ENCODE results near the gene COL5A1.

The COL5A1 gene

DNA sequence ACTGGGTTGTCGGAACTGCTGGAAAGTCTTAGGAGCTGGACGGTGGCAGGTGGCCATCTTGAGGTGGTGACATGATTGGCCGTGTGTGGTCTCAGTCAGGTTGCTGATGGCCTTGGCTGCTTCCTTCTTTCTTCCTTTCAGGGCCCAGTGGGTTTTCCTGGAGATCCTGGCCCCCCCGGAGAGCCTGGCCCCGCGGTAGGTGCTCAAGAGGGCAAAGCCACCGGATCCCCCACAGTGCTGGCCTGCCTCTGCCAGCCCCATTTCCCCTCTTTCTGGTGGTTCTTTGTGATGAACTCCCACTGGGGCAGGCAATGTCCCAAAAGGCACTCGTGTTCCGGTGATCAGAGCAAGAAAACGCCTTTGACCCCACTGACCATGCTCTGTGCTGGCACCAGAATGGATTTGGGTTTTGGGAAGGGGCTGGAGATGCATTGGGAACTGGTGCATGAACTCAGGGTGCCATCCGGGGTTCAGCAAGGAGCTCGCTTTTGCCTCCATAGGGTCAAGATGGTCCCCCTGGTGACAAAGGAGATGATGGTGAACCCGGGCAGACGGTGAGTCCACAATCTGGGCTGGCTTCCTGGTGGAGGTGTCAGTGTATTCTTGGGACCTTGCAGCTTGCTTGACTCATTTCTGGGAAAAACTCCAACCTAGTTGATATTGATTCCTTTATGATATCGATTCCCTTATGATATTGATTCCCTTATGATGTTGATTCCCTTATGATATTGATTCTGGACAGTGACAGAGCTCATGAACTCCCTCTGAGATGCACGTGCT lies 174.0 kb downstream of the COL5A1 start:
- H2BK15ac ChIP-seq (replicated peaks; ENCODE audit: low read depth): no peak overlapping the region
- DNase-seq: no peak
- no peaks in the 10 kb centered on the region for H3K27me3 ChIP-seq (ENCODE audit: insufficient read depth, low read length, poor library complexity)
- H3K4me1 ChIP-seq (ENCODE audit: control insufficient read depth, low read depth, low read length): no peaks in the 10 kb centered on the region
- no peak overlapping the region for H3K4me2 ChIP-seq (ENCODE audit: low read length)
- no peak overlapping the region for H3K9ac ChIP-seq (ENCODE audit: low read length)
- H3K79me2 ChIP-seq (ENCODE audit: control insufficient read depth, insufficient read depth, low read length): no peaks in the 10 kb centered on the region
- no peak overlapping the region for H3K56ac ChIP-seq (ENCODE audit: low read length)
- no peak overlapping the region for H2BK5ac ChIP-seq (ENCODE audit: low read length)
- no peak overlapping the region for H3K18ac ChIP-seq (ENCODE audit: low read length)
- no peak overlapping the region for H2BK120ac ChIP-seq (ENCODE audit: low read depth, low read length)
- H3K4ac ChIP-seq (ENCODE audit: low read depth, low read length): no peak overlapping the region
- no peak overlapping the region for H3K27ac ChIP-seq (ENCODE audit: low read depth, low read length)
- H3K4me3 ChIP-seq (ENCODE audit: low read length): no peak overlapping the region
- no peak overlapping the region for H4K8ac ChIP-seq (ENCODE audit: low read depth, low read length)
- WGBS (ENCODE audit: extremely low coverage, insufficient coverage, low lambda C conversion rate): no CpG with 5 or more reads among the region's 16 CpGs
- H3K36me3 ChIP-seq (ENCODE audit: control insufficient read depth, insufficient read depth, low read length): peaks cover 42% of the 10 kb centered on the region
- H3K79me1 ChIP-seq (ENCODE audit: low read length): no peaks in the 10 kb centered on the region
- no peak overlapping the region for H2AK5ac ChIP-seq (ENCODE audit: low read length)
- no peak overlapping the region for H3K23ac ChIP-seq (ENCODE audit: low read length)
- H4K5ac ChIP-seq (ENCODE audit: low read length): no peak overlapping the region

DNA sequence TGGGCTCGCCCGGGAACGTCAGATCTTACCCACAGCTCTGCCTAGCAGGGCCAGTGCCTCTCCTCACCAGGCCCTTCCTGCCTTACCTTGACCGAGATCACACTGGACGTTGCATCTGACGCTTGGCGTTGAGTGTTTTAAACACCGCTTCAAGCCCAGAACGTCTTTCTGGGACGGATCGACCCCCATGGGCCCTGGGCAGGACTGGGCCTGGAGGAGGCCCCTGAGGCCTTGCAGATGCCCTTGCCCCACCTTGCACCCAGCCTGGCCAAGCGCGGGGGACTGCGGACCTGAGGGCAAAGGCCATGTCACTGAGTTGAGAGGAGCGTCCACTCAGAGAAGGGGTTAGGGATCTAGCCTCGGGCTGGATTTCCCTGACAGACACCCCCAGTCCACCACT lies 174.7 kb downstream of the COL5A1 start:
- H3K23ac ChIP-seq (ENCODE audit: low read length): no peak overlapping the region
- peaks cover 44% of the 10 kb centered on the region for H3K36me3 ChIP-seq (ENCODE audit: control insufficient read depth, insufficient read depth, low read length)
- no peaks in the 10 kb centered on the region for H3K4me1 ChIP-seq (ENCODE audit: control insufficient read depth, low read depth, low read length)
- no peak overlapping the region for H3K9ac ChIP-seq (ENCODE audit: low read length)
- no peak overlapping the region for H2AK5ac ChIP-seq (ENCODE audit: low read length)
- H3K27me3 ChIP-seq (ENCODE audit: insufficient read depth, low read length, poor library complexity): no peaks in the 10 kb centered on the region
- no CpG with 5 or more reads among the region's 16 CpGs for WGBS (ENCODE audit: extremely low coverage, insufficient coverage, low lambda C conversion rate)
- DNase-seq: no peak
- H3K79me1 ChIP-seq (ENCODE audit: low read length): no peaks in the 10 kb centered on the region
- no peak overlapping the region for H4K8ac ChIP-seq (ENCODE audit: low read depth, low read length)
- no peak overlapping the region for H4K5ac ChIP-seq (ENCODE audit: low read length)
- no peaks in the 10 kb centered on the region for H3K79me2 ChIP-seq (ENCODE audit: control insufficient read depth, insufficient read depth, low read length)
- no peak overlapping the region for H2BK15ac ChIP-seq (replicated peaks; ENCODE audit: low read depth)
- no peak overlapping the region for H3K27ac ChIP-seq (ENCODE audit: low read depth, low read length)
- H3K4me3 ChIP-seq (ENCODE audit: low read length): no peak overlapping the region
- no peak overlapping the region for H3K18ac ChIP-seq (ENCODE audit: low read length)
- no peak overlapping the region for H3K4ac ChIP-seq (ENCODE audit: low read depth, low read length)
- no peak overlapping the region for H3K56ac ChIP-seq (ENCODE audit: low read length)
- no peak overlapping the region for H2BK5ac ChIP-seq (ENCODE audit: low read length)
- H3K4me2 ChIP-seq (ENCODE audit: low read length): no peak overlapping the region
- no peak overlapping the region for H2BK120ac ChIP-seq (ENCODE audit: low read depth, low read length)

DNA sequence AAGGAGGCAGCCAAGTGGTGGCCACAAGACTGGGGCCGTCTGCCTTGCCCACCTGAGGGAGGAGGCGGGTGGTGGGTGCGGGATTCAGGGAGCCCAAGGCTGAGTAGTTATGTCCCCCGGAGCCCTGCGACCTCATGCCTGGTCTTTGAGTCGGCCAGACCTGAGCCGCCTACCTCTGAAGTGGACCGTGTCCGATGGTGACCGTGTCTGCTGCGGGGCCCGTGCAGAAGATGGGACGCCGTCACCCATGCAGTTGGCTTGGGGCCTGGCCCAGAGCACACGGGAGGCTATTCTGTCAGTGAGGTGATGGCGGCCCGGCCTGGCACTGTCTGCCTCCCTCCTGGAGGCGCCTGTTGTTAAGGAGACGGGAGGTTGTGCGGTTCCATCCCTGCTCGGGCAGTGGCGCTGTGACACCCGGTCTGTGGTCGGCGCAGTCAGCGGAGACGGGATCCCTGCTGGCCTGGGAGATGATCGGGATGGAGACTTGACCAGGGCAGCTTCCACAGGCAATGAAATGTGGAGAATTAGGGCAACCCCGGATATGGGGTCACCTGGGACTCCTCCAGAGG lies 176.5 kb downstream of the COL5A1 start:
- no peak overlapping the region for H3K18ac ChIP-seq (ENCODE audit: low read length)
- no peaks in the 10 kb centered on the region for H3K27me3 ChIP-seq (ENCODE audit: insufficient read depth, low read length, poor library complexity)
- H3K4me2 ChIP-seq (ENCODE audit: low read length): no peak overlapping the region
- no peak overlapping the region for H2BK120ac ChIP-seq (ENCODE audit: low read depth, low read length)
- no peak overlapping the region for H2AK5ac ChIP-seq (ENCODE audit: low read length)
- H3K79me1 ChIP-seq (ENCODE audit: low read length): no peaks in the 10 kb centered on the region
- no peak overlapping the region for H3K4ac ChIP-seq (ENCODE audit: low read depth, low read length)
- no peak overlapping the region for H4K8ac ChIP-seq (ENCODE audit: low read depth, low read length)
- WGBS (ENCODE audit: extremely low coverage, insufficient coverage, low lambda C conversion rate): no CpG with 5 or more reads among the region's 29 CpGs
- H4K5ac ChIP-seq (ENCODE audit: low read length): no peak overlapping the region
- H2BK5ac ChIP-seq (ENCODE audit: low read length): no peak overlapping the region
- no peak overlapping the region for H3K9ac ChIP-seq (ENCODE audit: low read length)
- H2BK15ac ChIP-seq (replicated peaks; ENCODE audit: low read depth): no peak overlapping the region
- no peak overlapping the region for H3K27ac ChIP-seq (ENCODE audit: low read depth, low read length)
- no peaks in the 10 kb centered on the region for H3K4me1 ChIP-seq (ENCODE audit: control insufficient read depth, low read depth, low read length)
- H3K4me3 ChIP-seq (ENCODE audit: low read length): no peak overlapping the region
- DNase-seq: no peak
- H3K79me2 ChIP-seq (ENCODE audit: control insufficient read depth, insufficient read depth, low read length): no peaks in the 10 kb centered on the region
- peaks cover 34% of the 10 kb centered on the region for H3K36me3 ChIP-seq (ENCODE audit: control insufficient read depth, insufficient read depth, low read length)
- H3K56ac ChIP-seq (ENCODE audit: low read length): no peak overlapping the region
- H3K23ac ChIP-seq (ENCODE audit: low read length): no peak overlapping the region

DNA sequence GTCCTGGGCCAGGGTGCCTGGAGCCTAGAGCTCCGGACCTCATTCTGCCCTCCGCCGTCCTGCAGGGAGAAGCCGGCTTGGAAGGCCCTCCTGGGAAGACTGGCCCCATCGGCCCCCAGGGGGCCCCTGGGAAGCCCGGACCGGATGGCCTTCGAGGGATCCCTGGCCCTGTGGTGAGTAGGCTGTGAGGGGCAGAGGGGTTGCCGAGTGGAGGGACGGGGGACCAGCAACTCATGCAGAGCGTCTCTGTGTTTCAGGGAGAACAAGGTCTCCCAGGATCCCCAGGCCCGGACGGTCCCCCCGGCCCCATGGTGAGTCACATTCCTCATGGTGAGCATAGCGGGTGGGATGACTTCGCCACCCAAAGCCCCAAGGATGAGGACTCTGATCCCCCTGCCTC lies 177.0 kb downstream of the COL5A1 start:
- Histone ChIP-seq H3K9ac (ENCODE audit: low read length) (no peak overlapping the region), H3K4ac (ENCODE audit: low read depth, low read length) (no peak overlapping the region), H3K79me2 (ENCODE audit: control insufficient read depth, insufficient read depth, low read length) (no peaks in the 10 kb centered on the region), H4K8ac (ENCODE audit: low read depth, low read length) (no peak overlapping the region), H3K18ac (ENCODE audit: low read length) (no peak overlapping the region), H3K27ac (ENCODE audit: low read depth, low read length) (no peak overlapping the region), H2BK120ac (ENCODE audit: low read depth, low read length) (no peak overlapping the region), H3K4me1 (ENCODE audit: control insufficient read depth, low read depth, low read length) (no peaks in the 10 kb centered on the region), H3K36me3 (ENCODE audit: control insufficient read depth, insufficient read depth, low read length) (peaks cover 36% of the 10 kb centered on the region), H3K79me1 (ENCODE audit: low read length) (no peaks in the 10 kb centered on the region), H3K4me3 (ENCODE audit: low read length) (no peak overlapping the region), H2AK5ac (ENCODE audit: low read length) (no peak overlapping the region), H3K4me2 (ENCODE audit: low read length) (no peak overlapping the region), H3K27me3 (ENCODE audit: insufficient read depth, low read length, poor library complexity) (no peaks in the 10 kb centered on the region), H3K56ac (ENCODE audit: low read length) (no peak overlapping the region), H2BK5ac (ENCODE audit: low read length) (no peak overlapping the region), H2BK15ac (replicated peaks; ENCODE audit: low read depth) (no peak overlapping the region), H4K5ac (ENCODE audit: low read length) (no peak overlapping the region), H3K23ac (ENCODE audit: low read length) (no peak overlapping the region)
- no CpG with 5 or more reads among the region's 16 CpGs for WGBS (ENCODE audit: extremely low coverage, insufficient coverage, low lambda C conversion rate)
- DNase-seq: no peak

DNA sequence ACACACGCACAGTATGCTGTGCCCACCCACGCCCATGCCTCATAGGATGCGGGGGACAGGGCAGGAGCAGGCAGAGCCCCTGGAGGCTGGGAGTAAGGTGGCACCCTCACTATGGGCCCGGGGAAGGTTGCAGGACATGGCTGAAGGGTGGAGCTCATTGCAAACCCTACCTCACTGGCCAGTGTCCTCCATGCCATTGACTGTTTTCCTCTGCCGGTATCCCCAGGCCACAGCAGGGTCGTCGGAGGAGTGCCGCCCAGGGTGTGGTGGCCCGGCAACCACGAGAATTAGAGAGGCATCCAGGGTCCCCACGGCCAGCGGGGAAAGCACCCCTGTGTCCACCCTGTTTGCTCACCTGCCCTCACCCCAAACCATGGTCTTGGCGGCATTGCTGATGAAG lies 179.3 kb downstream of the COL5A1 start:
- Histone ChIP-seq H3K27me3 (ENCODE audit: insufficient read depth, low read length, poor library complexity) (no peaks in the 10 kb centered on the region), H3K9ac (ENCODE audit: low read length) (no peak overlapping the region), H3K56ac (ENCODE audit: low read length) (no peak overlapping the region), H2BK5ac (ENCODE audit: low read length) (no peak overlapping the region), H3K79me1 (ENCODE audit: low read length) (no peaks in the 10 kb centered on the region), H2AK5ac (ENCODE audit: low read length) (no peak overlapping the region), H3K4me1 (ENCODE audit: control insufficient read depth, low read depth, low read length) (no peaks in the 10 kb centered on the region), H4K8ac (ENCODE audit: low read depth, low read length) (no peak overlapping the region), H3K4me3 (ENCODE audit: low read length) (no peak overlapping the region), H3K23ac (ENCODE audit: low read length) (no peak overlapping the region), H3K4ac (ENCODE audit: low read depth, low read length) (no peak overlapping the region), H2BK15ac (replicated peaks; ENCODE audit: low read depth) (no peak overlapping the region), H3K36me3 (ENCODE audit: control insufficient read depth, insufficient read depth, low read length) (peaks cover 33% of the 10 kb centered on the region), H3K18ac (ENCODE audit: low read length) (no peak overlapping the region), H4K5ac (ENCODE audit: low read length) (no peak overlapping the region), H3K27ac (ENCODE audit: low read depth, low read length) (no peak overlapping the region), H3K79me2 (ENCODE audit: control insufficient read depth, insufficient read depth, low read length) (no peaks in the 10 kb centered on the region), H3K4me2 (ENCODE audit: low read length) (no peak overlapping the region), H2BK120ac (ENCODE audit: low read depth, low read length) (no peak overlapping the region)
- WGBS (ENCODE audit: extremely low coverage, insufficient coverage, low lambda C conversion rate): no CpG with 5 or more reads among the region's 13 CpGs
- no peak for DNase-seq

DNA sequence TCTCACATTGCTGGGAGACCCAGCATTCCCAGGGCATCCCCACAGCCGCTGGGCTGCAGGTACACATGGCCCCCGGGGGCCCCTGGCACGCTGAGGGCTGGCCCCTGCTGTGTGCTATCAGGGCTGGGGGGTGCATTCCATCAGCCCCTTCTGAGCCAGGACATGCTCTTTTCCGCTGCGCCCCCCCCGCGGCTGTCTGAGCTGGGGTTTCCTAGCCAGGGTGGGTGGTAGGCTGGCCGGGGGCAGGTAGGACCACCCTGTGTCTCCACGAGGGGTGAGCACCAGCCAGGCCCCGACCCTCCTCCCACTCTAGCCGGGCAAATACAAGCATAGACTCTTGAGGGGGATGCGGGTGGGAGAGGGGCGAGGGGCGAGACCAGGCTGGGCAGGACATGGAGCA lies 180.9 kb downstream of the COL5A1 start:
- Histone ChIP-seq H3K18ac (ENCODE audit: low read length) (no peak overlapping the region), H3K27me3 (ENCODE audit: insufficient read depth, low read length, poor library complexity) (no peaks in the 10 kb centered on the region), H2AK5ac (ENCODE audit: low read length) (no peak overlapping the region), H3K36me3 (ENCODE audit: control insufficient read depth, insufficient read depth, low read length) (peaks cover 29% of the 10 kb centered on the region), H3K4me1 (ENCODE audit: control insufficient read depth, low read depth, low read length) (no peaks in the 10 kb centered on the region), H4K8ac (ENCODE audit: low read depth, low read length) (no peak overlapping the region), H3K4me3 (ENCODE audit: low read length) (no peak overlapping the region), H2BK5ac (ENCODE audit: low read length) (no peak overlapping the region), H3K79me1 (ENCODE audit: low read length) (no peaks in the 10 kb centered on the region), H4K5ac (ENCODE audit: low read length) (no peak overlapping the region), H3K23ac (ENCODE audit: low read length) (no peak overlapping the region), H3K79me2 (ENCODE audit: control insufficient read depth, insufficient read depth, low read length) (no peaks in the 10 kb centered on the region), H2BK120ac (ENCODE audit: low read depth, low read length) (no peak overlapping the region), H3K4ac (ENCODE audit: low read depth, low read length) (no peak overlapping the region), H3K4me2 (ENCODE audit: low read length) (no peak overlapping the region), H3K9ac (ENCODE audit: low read length) (no peak overlapping the region), H2BK15ac (replicated peaks; ENCODE audit: low read depth) (no peak overlapping the region), H3K27ac (ENCODE audit: low read depth, low read length) (no peak overlapping the region), H3K56ac (ENCODE audit: low read length) (no peak overlapping the region)
- WGBS (ENCODE audit: extremely low coverage, insufficient coverage, low lambda C conversion rate): no CpG with 5 or more reads among the region's 14 CpGs
- no peak for DNase-seq
